Measurements from ENCODE around the gene WDR76. TPM values are rescaled to one million over a fixed set of nuclear protein-coding genes. Genes with fewer than 3 reads are reported as not detected.

WDR76 gene
- total RNA-seq, 1 donor from 2014 or later: 0.73 TPM

DNA sequence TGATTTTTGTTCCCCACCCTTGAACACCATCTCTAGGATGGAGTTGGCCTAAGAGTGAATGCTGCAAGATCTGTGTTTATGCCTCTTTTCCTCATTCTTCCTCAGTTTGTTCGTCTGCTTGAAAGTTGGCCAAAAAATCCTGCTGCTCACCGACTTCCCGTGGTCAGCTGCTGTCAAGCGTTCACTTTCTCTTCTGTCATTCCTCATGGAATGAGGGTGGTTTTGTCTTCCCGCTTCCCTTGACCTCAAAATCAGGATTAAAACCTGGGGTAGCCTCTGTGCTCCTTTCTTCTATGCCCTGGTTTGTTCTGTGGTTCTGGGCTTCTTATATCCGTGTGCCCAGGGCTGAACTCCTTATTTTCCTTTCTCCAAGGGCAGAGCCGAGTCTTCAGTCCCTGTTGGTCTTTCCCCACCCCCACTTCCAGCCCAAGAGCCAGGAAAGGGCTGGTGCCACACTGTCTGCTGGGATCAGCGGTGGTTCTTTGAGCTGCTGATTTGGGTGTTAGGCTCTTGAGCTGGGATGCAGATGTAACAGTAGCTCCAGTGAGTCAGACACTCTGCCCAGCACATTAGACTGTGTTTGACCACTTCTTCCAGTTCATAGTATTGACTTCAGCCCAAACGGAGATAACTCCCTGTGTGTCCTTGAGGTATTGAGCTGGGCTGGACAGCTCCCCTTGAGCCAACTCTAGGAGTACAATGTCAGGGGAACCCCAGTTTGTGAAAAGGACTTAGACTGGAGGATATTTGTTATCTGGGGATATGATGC is 32.3 kb upstream of the WDR76 start:
- TF ChIP-seq EZH2 (IDR thresholded peaks at IDR 0.05; ENCODE audit: insufficient read depth, low read length): no peak
- TF ChIP-seq, protein P1, sequence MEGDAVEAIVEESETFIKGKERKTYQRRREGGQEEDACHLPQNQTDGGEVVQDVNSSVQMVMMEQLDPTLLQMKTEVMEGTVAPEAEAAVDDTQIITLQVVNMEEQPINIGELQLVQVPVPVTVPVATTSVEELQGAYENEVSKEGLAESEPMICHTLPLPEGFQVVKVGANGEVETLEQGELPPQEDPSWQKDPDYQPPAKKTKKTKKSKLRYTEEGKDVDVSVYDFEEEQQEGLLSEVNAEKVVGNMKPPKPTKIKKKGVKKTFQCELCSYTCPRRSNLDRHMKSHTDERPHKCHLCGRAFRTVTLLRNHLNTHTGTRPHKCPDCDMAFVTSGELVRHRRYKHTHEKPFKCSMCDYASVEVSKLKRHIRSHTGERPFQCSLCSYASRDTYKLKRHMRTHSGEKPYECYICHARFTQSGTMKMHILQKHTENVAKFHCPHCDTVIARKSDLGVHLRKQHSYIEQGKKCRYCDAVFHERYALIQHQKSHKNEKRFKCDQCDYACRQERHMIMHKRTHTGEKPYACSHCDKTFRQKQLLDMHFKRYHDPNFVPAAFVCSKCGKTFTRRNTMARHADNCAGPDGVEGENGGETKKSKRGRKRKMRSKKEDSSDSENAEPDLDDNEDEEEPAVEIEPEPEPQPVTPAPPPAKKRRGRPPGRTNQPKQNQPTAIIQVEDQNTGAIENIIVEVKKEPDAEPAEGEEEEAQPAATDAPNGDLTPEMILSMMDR (IDR thresholded peaks at IDR 0.05; ENCODE audit: insufficient read depth, low read depth, low read length): no peak
- peak overlapping the region; percentile 100 for H3K4me3 ChIP-seq (ENCODE audit: insufficient read depth, low read depth, low read length)
- H3K36me3 ChIP-seq (ENCODE audit: insufficient read depth, low read length): peaks cover 22% of the 10 kb centered on the region
- FAIRE-seq (no peak), DNase-seq (ENCODE audit: low read depth) (peak; percentile 65)
- H3K9ac ChIP-seq (ENCODE audit: low read length): peak overlapping the region; percentile 100
- Mint-ChIP-seq H3K9me3 (ENCODE audit: unreplicated experiment) (no peaks in the 10 kb centered on the region), H3K4me3 (ENCODE audit: unreplicated experiment) (peak overlapping the region; percentile 97), H3K27ac (ENCODE audit: unreplicated experiment) (peak overlapping the region; percentile 99), H3K27me3 (ENCODE audit: low read depth, unreplicated experiment) (no peaks in the 10 kb centered on the region), H3K36me3 (ENCODE audit: low read depth, unreplicated experiment) (peaks cover 28% of the 10 kb centered on the region), H3K4me1 (ENCODE audit: low read depth, unreplicated experiment) (peaks cover 51% of the 10 kb centered on the region)
- peaks cover 29% of the 10 kb centered on the region for H3K4me1 ChIP-seq (ENCODE audit: insufficient read depth, low read length)
- H2AFZ ChIP-seq (ENCODE audit: low read depth, low read length): no peak overlapping the region
- H3K27me3 ChIP-seq (ENCODE audit: insufficient read depth, low read length): no peaks in the 10 kb centered on the region
- peaks cover 44% of the 10 kb centered on the region for H4K20me1 ChIP-seq (ENCODE audit: insufficient read depth, low read length)
- peaks cover 37% of the 10 kb centered on the region for H3K79me2 ChIP-seq (ENCODE audit: insufficient read depth, low read length)
- peak overlapping the region; percentile 35 for H3K27ac ChIP-seq (ENCODE audit: low read depth, low read length)
- no peaks in the 10 kb centered on the region for H3K9me3 ChIP-seq (ENCODE audit: insufficient read depth, low read depth, low read length)
- peak overlapping the region; percentile 91 for H3K4me2 ChIP-seq (ENCODE audit: low read length)

- Histone ChIP-seq H3K79me2 (ENCODE audit: insufficient read depth, low read length) (peaks cover 37% of the 10 kb centered on the region), H3K36me3 (ENCODE audit: insufficient read depth, low read length) (peaks cover 25% of the 10 kb centered on the region), H3K4me1 (ENCODE audit: insufficient read depth, low read length) (peaks cover 33% of the 10 kb centered on the region), H3K9ac (ENCODE audit: low read length) (no peak overlapping the region), H2AFZ (ENCODE audit: low read depth, low read length) (no peak overlapping the region), H3K27ac (ENCODE audit: low read depth, low read length) (no peak overlapping the region), H3K4me3 (ENCODE audit: insufficient read depth, low read depth, low read length) (no peak overlapping the region), H3K9me3 (ENCODE audit: insufficient read depth, low read depth, low read length) (no peaks in the 10 kb centered on the region), H3K27me3 (ENCODE audit: insufficient read depth, low read length) (no peaks in the 10 kb centered on the region), H3K4me2 (ENCODE audit: low read length) (peak overlapping the region; percentile 91), H4K20me1 (ENCODE audit: insufficient read depth, low read length) (peaks cover 44% of the 10 kb centered on the region)
- Mint-ChIP-seq H3K4me1 (ENCODE audit: low read depth, unreplicated experiment) (peaks cover 54% of the 10 kb centered on the region), H3K4me3 (ENCODE audit: unreplicated experiment) (peak overlapping the region; percentile 97), H3K27me3 (ENCODE audit: low read depth, unreplicated experiment) (no peaks in the 10 kb centered on the region), H3K9me3 (ENCODE audit: unreplicated experiment) (no peaks in the 10 kb centered on the region), H3K36me3 (ENCODE audit: low read depth, unreplicated experiment) (peaks cover 28% of the 10 kb centered on the region), H3K27ac (ENCODE audit: unreplicated experiment) (no peak overlapping the region)
- FAIRE-seq: no peak
- TF ChIP-seq, protein P1 (IDR thresholded peaks at IDR 0.05; ENCODE audit: insufficient read depth, low read depth, low read length): no peak
- TF ChIP-seq EZH2 (IDR thresholded peaks at IDR 0.05; ENCODE audit: insufficient read depth, low read length): no peak
- DNase-seq (ENCODE audit: low read depth): no peak
Measured at GRCh38 chr15:43795197-43795596, 31.6 kb upstream of the WDR76 start.

GRCh38 chr15:43795997-43796396 is 30.8 kb upstream of the WDR76 start:
- H3K4me3 Mint-ChIP-seq (ENCODE audit: unreplicated experiment): no peak overlapping the region
- peaks cover 25% of the 10 kb centered on the region for H3K36me3 ChIP-seq (ENCODE audit: insufficient read depth, low read length)
- H3K27ac Mint-ChIP-seq (ENCODE audit: unreplicated experiment): no peak overlapping the region
- no peak overlapping the region for H2AFZ ChIP-seq (ENCODE audit: low read depth, low read length)
- no peaks in the 10 kb centered on the region for H3K9me3 ChIP-seq (ENCODE audit: insufficient read depth, low read depth, low read length)
- peaks cover 49% of the 10 kb centered on the region for H4K20me1 ChIP-seq (ENCODE audit: insufficient read depth, low read length)
- DNase-seq (ENCODE audit: low read depth) (no peak), FAIRE-seq (no peak)
- H3K36me3 Mint-ChIP-seq (ENCODE audit: low read depth, unreplicated experiment): peaks cover 32% of the 10 kb centered on the region
- no peak for TF ChIP-seq EZH2 (IDR thresholded peaks at IDR 0.05; ENCODE audit: insufficient read depth, low read length)
- TF ChIP-seq, protein P1 (IDR thresholded peaks at IDR 0.05; ENCODE audit: insufficient read depth, low read depth, low read length): no peak
- peaks cover 34% of the 10 kb centered on the region for H3K4me1 ChIP-seq (ENCODE audit: insufficient read depth, low read length)
- no peaks in the 10 kb centered on the region for H3K27me3 Mint-ChIP-seq (ENCODE audit: low read depth, unreplicated experiment)
- peaks cover 2% of the 10 kb centered on the region for H3K9me3 Mint-ChIP-seq (ENCODE audit: unreplicated experiment)
- no peaks in the 10 kb centered on the region for H3K27me3 ChIP-seq (ENCODE audit: insufficient read depth, low read length)
- peaks cover 55% of the 10 kb centered on the region for H3K4me1 Mint-ChIP-seq (ENCODE audit: low read depth, unreplicated experiment)
- no peak overlapping the region for H3K27ac ChIP-seq (ENCODE audit: low read depth, low read length)
- H3K9ac ChIP-seq (ENCODE audit: low read length): no peak overlapping the region
- H3K4me2 ChIP-seq (ENCODE audit: low read length): no peak overlapping the region
- no peak overlapping the region for H3K4me3 ChIP-seq (ENCODE audit: insufficient read depth, low read depth, low read length)
- peaks cover 44% of the 10 kb centered on the region for H3K79me2 ChIP-seq (ENCODE audit: insufficient read depth, low read length)
